ENCODE measurements around the gene HTT.

DNA sequence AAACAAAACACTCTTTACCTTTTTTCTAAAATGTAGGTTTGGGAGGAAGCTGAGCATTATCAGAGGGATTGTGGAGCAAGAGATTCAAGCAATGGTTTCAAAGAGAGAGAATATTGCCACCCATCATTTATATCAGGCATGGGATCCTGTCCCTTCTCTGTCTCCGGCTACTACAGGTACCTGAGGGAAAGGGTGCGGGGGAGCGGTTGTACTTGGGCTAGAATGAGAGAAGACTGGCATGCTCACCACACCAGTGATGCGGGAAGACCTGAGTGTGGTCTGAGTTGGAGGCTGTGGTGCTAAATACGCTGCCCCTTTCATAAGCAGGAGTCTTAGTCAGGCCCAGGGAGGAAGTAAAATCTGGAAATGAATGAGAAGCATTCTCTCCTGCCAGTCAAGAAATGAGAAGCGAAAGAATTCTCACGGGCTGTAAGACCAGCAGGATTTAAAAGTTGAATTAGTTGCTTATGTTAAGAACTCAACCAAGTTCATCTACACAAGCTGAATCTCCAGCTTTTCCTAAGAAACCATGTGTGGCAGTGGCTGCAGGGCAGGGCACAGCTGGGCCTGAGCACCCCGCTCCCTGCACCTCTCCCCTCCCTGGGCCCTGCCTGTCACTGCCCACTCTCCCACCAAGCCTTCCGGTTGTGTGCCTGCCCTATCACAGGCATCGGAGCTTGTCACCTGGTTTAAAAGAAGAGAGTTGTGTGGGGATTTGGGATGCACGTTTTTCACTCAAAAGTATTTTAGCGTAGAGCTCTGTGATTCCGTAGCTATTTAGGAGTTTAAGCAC is 149.7 kb downstream of the HTT start:
- TF ChIP-seq, protein P1, sequence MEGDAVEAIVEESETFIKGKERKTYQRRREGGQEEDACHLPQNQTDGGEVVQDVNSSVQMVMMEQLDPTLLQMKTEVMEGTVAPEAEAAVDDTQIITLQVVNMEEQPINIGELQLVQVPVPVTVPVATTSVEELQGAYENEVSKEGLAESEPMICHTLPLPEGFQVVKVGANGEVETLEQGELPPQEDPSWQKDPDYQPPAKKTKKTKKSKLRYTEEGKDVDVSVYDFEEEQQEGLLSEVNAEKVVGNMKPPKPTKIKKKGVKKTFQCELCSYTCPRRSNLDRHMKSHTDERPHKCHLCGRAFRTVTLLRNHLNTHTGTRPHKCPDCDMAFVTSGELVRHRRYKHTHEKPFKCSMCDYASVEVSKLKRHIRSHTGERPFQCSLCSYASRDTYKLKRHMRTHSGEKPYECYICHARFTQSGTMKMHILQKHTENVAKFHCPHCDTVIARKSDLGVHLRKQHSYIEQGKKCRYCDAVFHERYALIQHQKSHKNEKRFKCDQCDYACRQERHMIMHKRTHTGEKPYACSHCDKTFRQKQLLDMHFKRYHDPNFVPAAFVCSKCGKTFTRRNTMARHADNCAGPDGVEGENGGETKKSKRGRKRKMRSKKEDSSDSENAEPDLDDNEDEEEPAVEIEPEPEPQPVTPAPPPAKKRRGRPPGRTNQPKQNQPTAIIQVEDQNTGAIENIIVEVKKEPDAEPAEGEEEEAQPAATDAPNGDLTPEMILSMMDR (IDR thresholded peaks at IDR 0.05), result no peak
- TF ChIP-seq POLR2A (IDR thresholded peaks at IDR 0.05), result no peak

Measured in lower leg skin (tissue), 3 donors.